Tibial artery (tissue), 4 donors: ENCODE data around the gene EMC6.
"Not testable (repeated sequence)": the region's sequence is repeated elsewhere in the genome, so short reads cannot be mapped to it uniquely, and the experiment has no call there.

Experiments
- DNase-seq, 2 donors: peaks; one replicate each; pipeline ENCODE4 v3.0.0-alpha.2; 2019
- H3K27ac ChIP-seq, 2 donors: fragments of 200-600 bp; sonication (generic) in 1 of 2; 1 replicate in 1 of 2; 2 replicates in 1 of 2; pipeline ENCODE4 v1.5.1; 2018 to 2019; ENCODE audit warnings: mild to moderate bottlenecking in 1 of 2
- H3K27me3 ChIP-seq, 2 donors: fragments of 200-600 bp; sonication (generic) in 1 of 2; one replicate each; pipeline versions ENCODE4 v1.5.1 to v1.6.0; 2016 to 2019
- H3K36me3 ChIP-seq, 3 donors: fragments of 200-600 bp; sonication (generic) in 2 of 3; one replicate each; pipeline ENCODE4 v1.5.1; 2016 to 2019; ENCODE audit warnings: mild to moderate bottlenecking in 2 of 3
- H3K4me1 ChIP-seq, 4 donors: fragments of 200-600 bp; sonication (generic) in 2 of 4; 1 replicate in 3 of 4; 2 replicates in 1 of 4; pipeline ENCODE4 v1.5.1; 2016 to 2019
- H3K4me3 ChIP-seq, 2 donors: fragments of 200-600 bp; sonication (generic) in 1 of 2; 1 replicate in 1 of 2; 2 replicates in 1 of 2; pipeline ENCODE4 v1.5.1; 2018 to 2019; ENCODE audit warnings: mild to moderate bottlenecking in 2 of 2
- H3K9me3 ChIP-seq, 3 donors: fragments of 200-600 bp; sonication (generic) in 1 of 3; one replicate each; pipeline ENCODE4 v1.5.1; 2016 to 2019
- CTCF ChIP-seq, 2 experiments: fragments of 200-600 bp in 1 of 2; fragments of 450-650 bp in 1 of 2; IDR thresholded peaks; one replicate each; pipeline ENCODE4 v1.5.1; 2017 to 2019; ENCODE audit warnings: antibody characterized with exemption in 2 of 2, mild to moderate bottlenecking in 1 of 2, moderate library complexity in 1 of 2
- intact Hi-C: fragments of 100-400 bp; cut with DNase I; formaldehyde crosslinking; loops from one replicate; pipeline ENCODE4 v1.15.0; 2023; ENCODE audit warnings: low total_unique reads

EMC6 gene

GRCh38 chr17:3704931-3705717, 36.5 kb downstream of the EMC6 start:
- Histone ChIP-seq H3K4me1 (no peaks in the 10 kb centered on the region), H3K27ac (no peak overlapping the region), H3K4me3 (no peak overlapping the region), H3K27me3 (no peaks in the 10 kb centered on the region), H3K9me3 (no peaks in the 10 kb centered on the region), H3K36me3 (no peaks in the 10 kb centered on the region)
- intact Hi-C loops: no loop called here
- no peak for TF ChIP-seq CTCF (IDR thresholded peaks at IDR 0.05)
- DNase-seq: no peak

- H3K4me3 ChIP-seq, intact Hi-C loops, H3K4me1 ChIP-seq, H3K36me3 ChIP-seq, DNase-seq, H3K27me3 ChIP-seq, H3K27ac ChIP-seq, H3K9me3 ChIP-seq: not testable (repeated sequence)
Measured at GRCh38 chr17:3705718-3705984, 37.0 kb downstream of the EMC6 start.

- no peak for DNase-seq
- Histone ChIP-seq H3K27ac (no peak overlapping the region), H3K4me3 (no peak overlapping the region), H3K27me3 (no peaks in the 10 kb centered on the region), H3K9me3 (no peaks in the 10 kb centered on the region), H3K36me3 (peaks cover 0 to 19% (median 6%) of the 10 kb centered on the region in 3 donors), H3K4me1 (no peaks in the 10 kb centered on the region)
- intact Hi-C loops: no loop called here
- TF ChIP-seq CTCF (IDR thresholded peaks at IDR 0.05): no peak
Measured at GRCh38 chr17:3708366-3708765, 39.8 kb downstream of the EMC6 start.

- H3K4me1 ChIP-seq: no peaks in the 10 kb centered on the region
- H3K4me3 ChIP-seq: no peak overlapping the region
- no peak for DNase-seq
- no peak for TF ChIP-seq CTCF (IDR thresholded peaks at IDR 0.05)
- no peak overlapping the region for H3K27ac ChIP-seq
- H3K36me3 ChIP-seq: peaks cover 14 to 45% (median 27%) of the 10 kb centered on the region in 3 donors
- intact Hi-C loops: no loop called here
- no peaks in the 10 kb centered on the region for H3K9me3 ChIP-seq
- no peaks in the 10 kb centered on the region for H3K27me3 ChIP-seq
Measured at GRCh38 chr17:3710951-3711383, 42.4 kb downstream of the EMC6 start.

- H3K9me3 ChIP-seq: no peaks in the 10 kb centered on the region
- no peak for TF ChIP-seq CTCF (IDR thresholded peaks at IDR 0.05)
- H3K27me3 ChIP-seq: no peaks in the 10 kb centered on the region
- H3K4me1 ChIP-seq: no peaks in the 10 kb centered on the region
- no peak overlapping the region for H3K27ac ChIP-seq
- no peak for DNase-seq
- H3K4me3 ChIP-seq: no peak overlapping the region
- peaks cover 14 to 65% (median 46%) of the 10 kb centered on the region in 3 donors for H3K36me3 ChIP-seq
- intact Hi-C loops: no loop called here
Measured at GRCh38 chr17:3712811-3713463, 44.3 kb downstream of the EMC6 start.

GRCh38 chr17:3715296-3715695, 46.7 kb downstream of the EMC6 start:
- H3K9me3 ChIP-seq: no peaks in the 10 kb centered on the region
- peaks cover 14 to 87% (median 60%) of the 10 kb centered on the region in 3 donors for H3K36me3 ChIP-seq
- no peak for DNase-seq
- intact Hi-C loops: no loop called here
- no peak overlapping the region for H3K4me3 ChIP-seq
- no peak overlapping the region for H3K27ac ChIP-seq
- TF ChIP-seq CTCF (IDR thresholded peaks at IDR 0.05): no peak
- peaks cover 0 to 6% (median 0%) of the 10 kb centered on the region in 4 donors for H3K4me1 ChIP-seq
- H3K27me3 ChIP-seq: no peaks in the 10 kb centered on the region
